ENCODE data around the gene WDR35.

Gene WDR35

GRCh38 chr2:20019747-20020146 is 29.8 kb upstream of the WDR35 start:
- no peak for DNase-seq
- peaks cover 0 to 2% (median 0%) of the 10 kb centered on the region in 5 experiments for H3K27me3 ChIP-seq (replicated peaks in 2 of 5; ENCODE audit: control insufficient read depth in 4 of 5, insufficient read depth in 5 of 5, low read length in 4 of 5)
- H3K4me3 ChIP-seq (ENCODE audit: control insufficient read depth in 1 of 7, extremely low read depth in 1 of 7, insufficient read depth in 4 of 7, low read depth in 2 of 7, low read length in 6 of 7), result no peak overlapping the region
- H3K9me3 ChIP-seq (ENCODE audit: control extremely low read depth in 1 of 5, control insufficient read depth in 4 of 5, insufficient read depth in 2 of 5, low read depth in 1 of 5, low read length in 4 of 5), result peaks cover 3 to 17% (median 6%) of the 10 kb centered on the region in 5 experiments
- ChIA-PET CTCF (interaction anchor here (1.0 to 1.6 kb wide), 2 partner anchors 40 to 64 kb away, joined by 3 read pairs; no protein-coding TSS in a partner anchor), POLR2A (no interaction called here)
- 100% methylated on average over 2 of the region's 4 CpGs for WGBS (ENCODE audit: insufficient coverage)
- H3K4me1 ChIP-seq (ENCODE audit: control extremely low read depth in 1 of 4, control insufficient read depth in 4 of 4, insufficient read depth in 4 of 4, low read length in 3 of 4), result no peaks in the 10 kb centered on the region
- no peak overlapping the region for H3K27ac ChIP-seq (ENCODE audit: insufficient read depth in 1 of 2, low read depth in 1 of 2, low read length in 2 of 2, poor library complexity in 1 of 2, severe bottlenecking in 2 of 2)
- peaks cover 0 to 2% (median 0%) of the 10 kb centered on the region in 4 experiments for H3K36me3 ChIP-seq (ENCODE audit: control insufficient read depth in 4 of 4, insufficient read depth in 4 of 4, low read length in 3 of 4)

GRCh38 chr2:20018601-20019152 is 28.8 kb upstream of the WDR35 start:
- H3K36me3 ChIP-seq (ENCODE audit: control insufficient read depth in 4 of 4, insufficient read depth in 4 of 4, low read length in 3 of 4), result peaks cover 0 to 2% (median 0%) of the 10 kb centered on the region in 4 experiments
- POLR2A ChIA-PET, result no interaction called here

GRCh38 chr2:20016346-20016745 is 26.4 kb upstream of the WDR35 start:
- Histone ChIP-seq H3K4me3 (ENCODE audit: control insufficient read depth in 1 of 7, extremely low read depth in 1 of 7, insufficient read depth in 4 of 7, low read depth in 2 of 7, low read length in 6 of 7) (no peak overlapping the region), H3K9me3 (ENCODE audit: control extremely low read depth in 1 of 5, control insufficient read depth in 4 of 5, insufficient read depth in 2 of 5, low read depth in 1 of 5, low read length in 4 of 5) (peaks cover 0 to 17% (median 5%) of the 10 kb centered on the region in 5 experiments), H3K27ac (ENCODE audit: insufficient read depth in 1 of 2, low read depth in 1 of 2, low read length in 2 of 2, poor library complexity in 1 of 2, severe bottlenecking in 2 of 2) (no peak overlapping the region), H3K36me3 (ENCODE audit: control insufficient read depth in 4 of 4, insufficient read depth in 4 of 4, low read length in 3 of 4) (no peaks in the 10 kb centered on the region), H3K4me1 (ENCODE audit: control extremely low read depth in 1 of 4, control insufficient read depth in 4 of 4, insufficient read depth in 4 of 4, low read length in 3 of 4) (peaks cover 0 to 14% (median 12%) of the 10 kb centered on the region in 4 experiments), H3K27me3 (replicated peaks in 2 of 5; ENCODE audit: control insufficient read depth in 4 of 5, insufficient read depth in 5 of 5, low read length in 4 of 5) (peaks cover 0 to 32% (median 16%) of the 10 kb centered on the region in 5 experiments)
- POLR2A ChIA-PET, result no interaction called here
- no peak for DNase-seq
- CTCF ChIA-PET, result interaction anchor here (1.3 to 5.1 kb wide), 21 partner anchors 11 to 1495 kb away, joined by 3 to 42 read pairs (median 6); partner anchors contain the start of gene WDR35

More at GRCh38 chr2:20018601-20019152, 28.8 kb upstream of the WDR35 start:
- peaks cover 0 to 9% (median 2%) of the 10 kb centered on the region in 5 experiments for H3K27me3 ChIP-seq (replicated peaks in 2 of 5; ENCODE audit: control insufficient read depth in 4 of 5, insufficient read depth in 5 of 5, low read length in 4 of 5)
- peaks cover 1 to 23% (median 6%) of the 10 kb centered on the region in 5 experiments for H3K9me3 ChIP-seq (ENCODE audit: control extremely low read depth in 1 of 5, control insufficient read depth in 4 of 5, insufficient read depth in 2 of 5, low read depth in 1 of 5, low read length in 4 of 5)
- CTCF ChIA-PET, result interaction anchor here (1.0 kb wide), 1 partner anchor 63 kb away, joined by 3 read pairs; no protein-coding TSS in a partner anchor
- WGBS (ENCODE audit: insufficient coverage), result 100% methylated on average over 1 of the region's 2 CpGs
- DNase-seq, result no peak
- no peak overlapping the region for H3K27ac ChIP-seq (ENCODE audit: insufficient read depth in 1 of 2, low read depth in 1 of 2, low read length in 2 of 2, poor library complexity in 1 of 2, severe bottlenecking in 2 of 2)
- no peaks in the 10 kb centered on the region for H3K4me1 ChIP-seq (ENCODE audit: control extremely low read depth in 1 of 4, control insufficient read depth in 4 of 4, insufficient read depth in 4 of 4, low read length in 3 of 4)
- no peak overlapping the region for H3K4me3 ChIP-seq (ENCODE audit: control insufficient read depth in 1 of 7, extremely low read depth in 1 of 7, insufficient read depth in 4 of 7, low read depth in 2 of 7, low read length in 6 of 7)

- ChIA-PET POLR2A (interaction anchor here (0.6 kb wide), 1 partner anchor 35 kb away, joined by 3 read pairs; no protein-coding TSS in a partner anchor), CTCF (interaction anchor here (0.7 to 5.1 kb wide), 36 partner anchors 12 to 1495 kb away, joined by 3 to 42 read pairs (median 6); partner anchors contain the start of genes LAPTM4A and WDR35)
- no peaks in the 10 kb centered on the region for H3K36me3 ChIP-seq (ENCODE audit: control insufficient read depth in 4 of 4, insufficient read depth in 4 of 4, low read length in 3 of 4)
- H3K4me1 ChIP-seq (ENCODE audit: control extremely low read depth in 1 of 4, control insufficient read depth in 4 of 4, insufficient read depth in 4 of 4, low read length in 3 of 4), result peaks cover 0 to 14% (median 12%) of the 10 kb centered on the region in 4 experiments
- H3K4me3 ChIP-seq (ENCODE audit: control insufficient read depth in 1 of 7, extremely low read depth in 1 of 7, insufficient read depth in 4 of 7, low read depth in 2 of 7, low read length in 6 of 7), result no peak overlapping the region
- DNase-seq, result peak; percentile 54 to 74 (median 70)
- H3K27me3 ChIP-seq (replicated peaks in 2 of 5; ENCODE audit: control insufficient read depth in 4 of 5, insufficient read depth in 5 of 5, low read length in 4 of 5), result peaks cover 2 to 39% (median 21%) of the 10 kb centered on the region in 5 experiments
- WGBS (ENCODE audit: insufficient coverage), result 10% methylated on average over 2 of the region's 2 CpGs
- no peak overlapping the region for H3K27ac ChIP-seq (ENCODE audit: insufficient read depth in 1 of 2, low read depth in 1 of 2, low read length in 2 of 2, poor library complexity in 1 of 2, severe bottlenecking in 2 of 2)
- peaks cover 0 to 10% (median 0%) of the 10 kb centered on the region in 5 experiments for H3K9me3 ChIP-seq (ENCODE audit: control extremely low read depth in 1 of 5, control insufficient read depth in 4 of 5, insufficient read depth in 2 of 5, low read depth in 1 of 5, low read length in 4 of 5)
These were observed 25.7 kb upstream of the WDR35 start for GRCh38 chr2:20015482-20016083.

- CTCF ChIA-PET, result interaction anchor here (0.6 to 5.1 kb wide), 13 partner anchors 8 to 88 kb away, joined by 3 to 42 read pairs (median 5); no protein-coding TSS in a partner anchor
- H3K4me3 ChIP-seq (ENCODE audit: control insufficient read depth in 1 of 7, extremely low read depth in 1 of 7, insufficient read depth in 4 of 7, low read depth in 2 of 7, low read length in 6 of 7), result peak overlapping the region; percentile 22 to 76 (median 60)
These were observed 23.4 kb upstream of the WDR35 start for GRCh38 chr2:20013126-20013849.

GRCh38 chr2:20012282-20013125 is 22.6 kb upstream of the WDR35 start, which contains the start of gene MATN3:
TSS of gene MATN3 (minus strand) at chr2:20012668. CDS start at chr2:20012631, 37 bp downstream.
- under 1% methylated on average over 65 of the region's 87 CpGs for WGBS (ENCODE audit: insufficient coverage)
- Histone ChIP-seq H3K9me3 (ENCODE audit: control extremely low read depth in 1 of 5, control insufficient read depth in 4 of 5, insufficient read depth in 2 of 5, low read depth in 1 of 5, low read length in 4 of 5) (peaks cover 0 to 6% (median 0%) of the 10 kb centered on the region in 5 experiments), H3K27me3 (replicated peaks in 2 of 5; ENCODE audit: control insufficient read depth in 4 of 5, insufficient read depth in 5 of 5, low read length in 4 of 5) (peaks cover 7 to 52% (median 23%) of the 10 kb centered on the region in 5 experiments), H3K36me3 (ENCODE audit: control insufficient read depth in 4 of 4, insufficient read depth in 4 of 4, low read length in 3 of 4) (no peaks in the 10 kb centered on the region), H3K4me3 (ENCODE audit: control insufficient read depth in 1 of 7, extremely low read depth in 1 of 7, insufficient read depth in 4 of 7, low read depth in 2 of 7, low read length in 6 of 7) (peak within 1 kb of the TSS; percentile 22 to 76 (median 60)), H3K4me1 (ENCODE audit: control extremely low read depth in 1 of 4, control insufficient read depth in 4 of 4, insufficient read depth in 4 of 4, low read length in 3 of 4) (peaks cover 0 to 14% (median 12%) of the 10 kb centered on the region in 4 experiments), H3K27ac (ENCODE audit: insufficient read depth in 1 of 2, low read depth in 1 of 2, low read length in 2 of 2, poor library complexity in 1 of 2, severe bottlenecking in 2 of 2) (no peak within 1 kb of the TSS)
- POLR2A ChIA-PET, result no interaction called here
- peak in 1 of 3 donors; percentile 28 for DNase-seq
- CTCF ChIA-PET, result interaction anchor here (0.6 to 5.1 kb wide), 7 partner anchors 9 to 83 kb away, joined by 3 to 42 read pairs (median 3); no protein-coding TSS in a partner anchor

More at GRCh38 chr2:20013126-20013849, 23.4 kb upstream of the WDR35 start:
- Histone ChIP-seq H3K27me3 (replicated peaks in 2 of 5; ENCODE audit: control insufficient read depth in 4 of 5, insufficient read depth in 5 of 5, low read length in 4 of 5) (peaks cover 7 to 52% (median 23%) of the 10 kb centered on the region in 5 experiments), H3K27ac (ENCODE audit: insufficient read depth in 1 of 2, low read depth in 1 of 2, low read length in 2 of 2, poor library complexity in 1 of 2, severe bottlenecking in 2 of 2) (no peak overlapping the region), H3K4me1 (ENCODE audit: control extremely low read depth in 1 of 4, control insufficient read depth in 4 of 4, insufficient read depth in 4 of 4, low read length in 3 of 4) (peaks cover 0 to 14% (median 12%) of the 10 kb centered on the region in 4 experiments), H3K36me3 (ENCODE audit: control insufficient read depth in 4 of 4, insufficient read depth in 4 of 4, low read length in 3 of 4) (no peaks in the 10 kb centered on the region), H3K9me3 (ENCODE audit: control extremely low read depth in 1 of 5, control insufficient read depth in 4 of 5, insufficient read depth in 2 of 5, low read depth in 1 of 5, low read length in 4 of 5) (peaks cover 0 to 6% (median 0%) of the 10 kb centered on the region in 5 experiments)
- WGBS (ENCODE audit: insufficient coverage), result 49% methylated on average over 10 of the region's 15 CpGs
- DNase-seq, result no peak
- POLR2A ChIA-PET, result no interaction called here

Data from common myeloid progenitor, CD34-positive (primary cell).